Stimulated activated CD8-positive, alpha-beta memory T cell treated with anti-CD3 and anti-CD28 coated beads, Interleukin-15, amount 100 ng/mL, for 1 hour (primary cell): Measurements from ENCODE around the gene TRIM14.
"Not testable (repeated sequence)": the region's sequence is repeated elsewhere in the genome, so short reads cannot be mapped to it uniquely, and the experiment has no call there.

Source experiments
- DNase-seq: peaks from one replicate; pipeline ENCODE4 v3.0.0-alpha.2; 2020; ENCODE audit warnings: low read depth

Gene TRIM14

GRCh38 chr9:98142182-98142907 lies 23.3 kb upstream of the TRIM14 start:
- no peak for DNase-seq

GRCh38 chr9:98140503-98140902 lies 21.5 kb upstream of the TRIM14 start:
- DNase-seq = no peak

DNA sequence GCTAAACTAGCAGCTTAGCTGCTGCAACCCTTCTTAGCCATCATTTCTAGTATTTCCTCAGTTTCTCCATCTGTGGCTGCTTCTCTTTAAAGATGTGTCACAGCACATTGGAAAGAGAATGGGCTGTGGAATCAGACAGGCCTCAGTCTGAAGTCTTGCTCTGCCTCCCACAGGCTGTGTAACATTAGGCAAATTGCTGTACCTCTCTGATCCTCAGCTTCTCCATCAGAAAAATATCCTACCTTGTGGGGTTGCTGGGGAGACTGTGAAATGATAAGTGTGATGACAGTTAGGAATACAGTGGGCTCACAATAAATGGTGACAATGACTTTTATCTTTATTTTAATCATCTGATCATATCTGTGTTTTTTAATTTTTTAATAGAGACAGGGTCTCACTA lies 17.5 kb upstream of the TRIM14 start:
- DNase-seq = no peak

DNA sequence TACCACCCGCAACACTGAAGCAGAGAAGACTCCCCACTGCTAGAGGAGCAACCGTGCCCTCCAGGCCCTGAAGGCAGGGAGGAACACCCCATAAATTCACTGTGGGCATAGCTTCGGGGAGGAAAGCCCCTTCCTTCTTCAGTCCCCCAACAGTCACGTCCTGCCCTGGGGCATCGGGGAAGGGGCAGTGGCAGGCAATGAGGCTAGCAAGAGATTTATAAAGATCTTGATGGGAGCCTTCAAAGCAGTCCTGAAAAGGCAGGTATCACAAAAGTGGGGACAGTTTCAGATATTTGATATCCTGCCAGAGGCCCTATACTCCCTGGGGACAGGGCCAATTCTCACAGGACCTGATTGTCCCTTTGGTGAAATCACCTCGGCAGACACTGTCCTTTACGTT lies 16.9 kb upstream of the TRIM14 start:
- no peak for DNase-seq

DNA sequence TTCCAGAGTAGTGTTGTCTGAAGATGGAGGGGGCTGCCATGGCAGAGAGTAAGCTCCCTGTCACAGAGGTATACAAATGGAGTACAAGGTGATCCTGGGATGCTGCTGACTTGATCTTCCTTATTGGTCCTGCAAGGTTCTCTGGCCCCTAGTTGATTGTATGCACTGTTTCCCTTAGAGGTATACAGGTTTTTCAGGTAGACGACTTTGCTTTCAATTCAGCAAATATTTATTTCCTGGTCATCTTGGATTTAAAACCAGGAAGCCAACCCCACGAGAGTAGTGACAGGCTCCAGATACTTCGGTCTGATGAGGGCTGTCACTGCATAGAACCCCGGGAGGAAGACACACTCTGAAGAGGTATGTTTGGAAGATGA lies 16.5 kb upstream of the TRIM14 start:
- no peak for DNase-seq

DNA sequence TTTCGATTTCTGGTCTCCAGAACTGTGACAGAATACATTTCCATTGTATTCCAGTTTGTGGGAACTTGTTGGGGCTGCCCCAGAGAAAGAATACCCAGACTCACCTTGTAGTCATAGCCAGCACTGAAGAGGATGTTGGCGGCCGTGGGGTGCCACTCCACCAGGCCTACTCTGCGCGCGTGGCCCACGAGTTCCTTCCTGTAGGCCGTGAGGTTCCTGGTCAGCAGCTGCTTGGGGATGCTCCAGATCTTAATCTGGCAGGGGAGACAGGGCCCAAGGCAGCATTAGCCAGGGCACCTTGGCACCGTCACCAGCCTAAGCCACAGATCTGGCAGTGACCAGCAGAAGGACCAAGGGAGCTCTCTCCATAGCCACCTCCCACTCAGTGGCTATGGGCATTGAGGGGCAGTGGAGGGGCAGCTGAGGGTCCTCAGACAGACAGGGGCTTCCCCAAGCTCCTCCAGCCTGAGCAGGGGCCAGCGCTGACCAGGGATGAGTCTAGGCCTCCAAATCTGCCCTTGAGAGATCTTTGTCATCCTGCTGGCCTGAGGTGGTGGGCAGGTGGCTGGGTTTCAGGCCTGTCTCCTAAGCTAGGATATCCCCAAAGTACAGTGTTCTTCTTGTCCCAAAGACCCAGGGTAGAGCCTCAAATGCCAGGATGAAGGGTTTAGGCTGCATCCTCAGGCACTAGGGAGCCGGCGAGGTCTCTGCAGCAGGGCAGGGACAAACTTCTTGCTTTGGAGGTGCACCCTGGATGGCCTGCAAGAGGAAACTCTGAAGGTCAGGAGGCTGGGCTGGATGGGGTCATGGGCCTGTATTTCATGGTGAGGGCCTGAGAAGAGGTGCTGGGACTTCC lies 15.9 kb upstream of the TRIM14 start:
- no peak for DNase-seq

GRCh38 chr9:98132806-98133631 lies 14.0 kb upstream of the TRIM14 start:
- no peak for DNase-seq

- DNase-seq = no peak
Observed at GRCh38 chr9:98132158-98132557, 13.1 kb upstream of the TRIM14 start.

DNA sequence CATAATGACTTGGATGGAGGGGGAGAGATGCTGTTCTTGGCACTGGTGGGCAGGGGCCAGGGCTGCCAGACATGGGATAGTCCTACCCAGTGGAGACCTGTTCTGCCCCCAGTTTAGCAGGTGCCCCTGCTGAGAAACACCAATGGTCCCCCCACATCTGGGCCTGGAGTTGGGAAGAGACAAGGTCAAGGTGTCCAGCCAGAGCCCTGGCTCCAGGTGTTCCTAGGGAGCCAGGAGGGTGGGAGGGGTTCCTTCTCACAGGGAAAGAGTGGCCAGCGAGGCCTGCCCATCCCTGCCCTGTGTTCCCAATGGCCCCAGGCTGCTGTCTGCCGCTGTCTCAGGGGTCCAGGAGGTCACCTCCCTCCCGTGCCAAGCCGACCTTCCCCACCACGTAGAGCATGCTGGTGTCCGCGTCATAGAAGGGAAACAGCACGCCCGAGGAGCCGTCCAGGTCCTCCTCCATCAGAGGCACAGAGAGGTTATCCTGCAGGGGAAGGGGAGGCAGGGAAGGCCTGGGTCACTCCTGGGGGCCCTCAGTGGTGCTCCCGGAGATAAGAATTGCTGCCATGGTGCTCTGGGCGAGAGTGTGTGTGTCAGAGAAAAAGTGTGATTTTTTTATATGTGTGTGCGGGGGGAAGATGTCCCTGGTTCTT lies 11.7 kb upstream of the TRIM14 start:
- DNase-seq = no peak

GRCh38 chr9:98130060-98130459 lies 11.0 kb upstream of the TRIM14 start:
- DNase-seq = not testable (repeated sequence)

DNA sequence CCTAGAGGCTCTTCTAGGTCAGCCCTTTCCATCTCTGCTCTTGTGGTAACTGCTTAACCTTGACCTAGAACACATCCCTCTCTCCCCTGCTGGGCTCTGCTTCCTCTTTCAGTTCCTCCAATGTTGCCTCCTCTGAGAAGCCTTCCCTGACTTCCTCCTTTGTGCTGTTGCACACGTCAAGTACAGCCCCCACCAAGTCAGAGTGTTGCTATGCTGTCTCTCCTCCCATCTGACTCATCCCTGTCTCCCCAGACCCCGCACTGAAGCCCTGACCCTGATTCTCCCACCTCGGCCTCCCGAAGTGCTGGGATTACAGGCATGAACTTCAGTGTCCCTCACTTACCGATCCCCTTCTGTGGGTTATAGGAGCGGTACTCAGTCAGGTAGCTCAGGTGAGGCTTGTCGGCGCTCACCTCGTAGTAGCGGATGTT lies 10.4 kb upstream of the TRIM14 start:
- DNase-seq = no peak

DNA sequence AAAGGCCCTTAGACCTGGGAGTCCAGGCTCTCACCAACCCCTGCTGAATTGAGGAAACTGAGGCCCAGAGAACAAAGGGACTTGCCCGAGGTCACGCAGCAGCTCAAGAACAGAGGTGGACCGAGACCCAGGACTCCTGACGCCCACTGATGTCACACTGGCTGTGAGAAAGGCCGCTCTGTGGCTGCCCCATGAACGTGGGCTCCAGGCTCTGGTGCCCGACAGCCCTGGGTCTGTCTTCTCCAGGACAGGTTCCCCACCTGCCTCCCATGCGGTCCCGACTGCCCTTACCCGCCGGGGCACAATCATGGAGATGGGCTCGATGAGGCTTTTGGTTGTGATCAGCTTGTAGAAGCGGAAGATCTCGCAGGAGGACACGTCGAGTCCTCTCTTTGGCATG lies 9.3 kb upstream of the TRIM14 start:
- DNase-seq = no peak

DNA sequence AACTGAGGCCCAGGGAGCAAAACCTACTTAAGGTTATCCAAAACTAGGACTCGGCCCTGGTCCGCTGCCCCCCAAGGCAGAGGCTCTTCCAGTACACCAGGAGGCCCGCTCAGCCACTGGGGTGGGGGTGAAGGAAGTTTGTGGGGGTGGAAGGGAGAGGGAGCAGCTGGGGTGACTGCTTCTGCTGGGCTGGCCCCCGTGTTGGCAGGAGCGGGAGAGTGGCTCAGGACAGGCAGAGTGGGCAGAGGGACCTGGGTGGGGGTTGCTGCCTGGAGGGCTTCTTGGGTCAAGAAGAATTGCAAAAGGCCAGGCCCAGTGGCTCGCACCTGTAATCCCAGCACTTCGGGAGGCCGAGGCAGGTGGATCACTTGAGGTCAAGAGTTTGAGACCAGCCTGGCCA lies 8.2 kb upstream of the TRIM14 start:
- no peak for DNase-seq

DNA sequence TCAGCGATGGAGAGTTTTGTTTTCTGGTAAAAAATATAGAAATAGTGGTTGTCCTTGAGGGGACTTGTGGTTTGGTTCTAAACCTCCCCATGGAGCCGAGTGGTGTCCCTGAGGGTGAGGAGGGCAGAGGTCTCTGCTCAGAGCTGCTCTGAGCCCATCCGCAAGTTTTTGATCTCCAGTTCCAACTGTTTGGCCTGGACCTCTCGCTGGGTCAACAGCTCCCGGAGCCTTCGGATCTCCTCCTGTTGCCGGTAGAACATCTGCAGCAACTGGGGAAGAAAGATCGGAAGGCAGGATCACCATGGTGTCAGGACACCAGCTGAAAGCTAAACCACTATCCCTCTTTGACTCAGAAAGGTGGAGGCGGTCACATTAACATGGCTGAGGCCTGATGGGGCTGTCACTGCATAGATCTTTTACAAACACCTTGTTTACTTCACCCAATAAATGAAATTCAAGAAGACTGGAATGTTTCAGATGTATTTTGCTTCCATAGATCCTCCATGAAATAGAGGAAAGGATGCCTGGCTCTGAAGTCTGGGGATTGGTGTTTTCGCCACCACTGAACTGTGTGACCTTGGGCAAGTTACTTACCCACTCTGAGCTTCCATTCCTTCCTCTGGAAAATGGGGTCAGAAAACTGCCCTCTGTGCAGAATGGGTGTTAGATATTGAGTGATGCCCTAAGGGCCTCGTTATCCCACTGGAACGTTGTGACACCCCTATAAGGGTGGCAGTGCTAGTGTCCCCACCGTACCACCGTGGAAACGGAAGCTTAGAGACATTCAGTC lies 5.8 kb upstream of the TRIM14 start:
- no peak for DNase-seq

- DNase-seq = not testable (repeated sequence)
Observed at GRCh38 chr9:98124091-98124490, 5.1 kb upstream of the TRIM14 start.

- DNase-seq = no peak
Observed at GRCh38 chr9:98121058-98121457, 2.0 kb upstream of the TRIM14 start.

- no peak for DNase-seq
Observed at GRCh38 chr9:98120476-98120875, 1.5 kb upstream of the TRIM14 start.

DNA sequence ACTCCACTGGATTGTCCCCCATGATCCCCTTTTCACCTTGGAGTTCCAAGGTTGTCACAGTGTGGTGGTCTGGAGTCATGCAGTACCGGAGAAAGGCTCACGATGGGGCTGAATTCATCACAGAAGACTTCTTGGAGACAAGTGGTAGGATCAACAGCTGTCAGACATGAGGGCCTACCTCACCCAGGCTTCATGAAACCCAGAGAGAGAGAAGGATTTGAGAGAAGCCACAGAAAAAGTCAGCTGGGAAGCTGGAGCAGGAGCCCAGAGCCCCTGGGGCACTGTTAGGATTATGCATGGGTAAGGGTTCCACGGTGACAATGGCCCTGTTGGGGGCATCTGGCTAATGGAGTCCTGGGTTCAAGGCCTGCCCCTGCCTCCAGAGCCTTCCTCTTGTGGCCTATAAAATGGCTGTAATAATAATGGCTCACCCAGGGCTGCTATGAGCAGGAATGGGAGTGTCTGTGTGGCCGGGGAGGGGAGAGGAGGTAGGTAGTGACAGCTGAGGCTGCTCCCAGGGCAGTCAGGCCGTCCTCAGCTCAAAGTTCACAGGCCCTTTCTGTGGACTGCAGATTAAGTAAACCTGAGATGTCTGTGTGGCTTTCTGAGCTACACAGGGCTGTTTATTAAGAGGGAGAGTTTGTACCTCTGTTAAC lies 910 bp downstream of the TRIM14 start:
- no peak for DNase-seq

- not testable (repeated sequence) for DNase-seq
Observed at GRCh38 chr9:98117097-98117496, 1.9 kb downstream of the TRIM14 start.

DNA sequence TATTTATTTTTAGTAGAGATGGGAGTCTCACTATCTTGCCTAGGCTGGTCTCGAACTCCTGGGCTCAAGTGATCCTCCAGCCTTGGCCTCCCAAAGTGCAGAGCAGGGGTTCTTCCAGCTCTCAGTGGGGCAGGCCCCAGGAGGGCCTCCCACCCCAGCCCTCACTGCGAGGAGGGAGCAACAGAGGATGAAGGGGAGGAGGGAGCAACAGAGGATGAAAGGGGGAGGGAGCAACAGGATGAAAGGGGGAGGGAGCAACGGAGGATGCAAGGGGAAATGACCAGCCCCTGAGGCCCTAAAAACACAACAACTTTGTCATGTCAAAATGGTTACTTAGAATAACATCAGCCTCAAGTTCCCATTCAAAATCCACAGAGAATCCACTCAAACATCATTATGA lies 10.0 kb downstream of the TRIM14 start:
- DNase-seq = no peak

GRCh38 chr9:98108531-98109031 lies 10.4 kb downstream of the TRIM14 start:
- no peak for DNase-seq
